Natural killer cell (primary cell): ENCODE measurements around the gene MARK3. TPM values are rescaled to one million over a fixed set of nuclear protein-coding genes. Genes with fewer than 3 reads are reported as not detected.

Source experiments
- ATAC-seq, 3 donors: fragments of 150-1000 bp in 2 of 3; fragments of 200-7000 bp in 1 of 3; cut with Tn5 transposase; 1 replicate in 1 of 3; 2 replicates in 2 of 3; pipeline ENCODE4 v1.10.0; 2021; ENCODE audit warnings: mild to moderate bottlenecking in 2 of 3, moderate library complexity in 2 of 3
- DNase-seq, 2 donors: peaks; one replicate each; pipeline versions ENCODE4 v3.0.0 to v3.0.0-alpha.2; 2013 to 2021; ENCODE audit warnings: mixed read lengths in 1 of 2
- H3K27ac ChIP-seq: one replicate; pipeline ENCODE4 v1.5.1; 2013; ENCODE audit warnings: mild to moderate bottlenecking, low read length
- H3K27me3 ChIP-seq: one replicate; pipeline ENCODE4 v1.6.1; 2013; ENCODE audit warnings: low read length; ENCODE audit not compliant: control insufficient read depth, insufficient read depth
- H3K36me3 ChIP-seq: one replicate; pipeline ENCODE4 v1.6.1; 2013; ENCODE audit warnings: low read length; ENCODE audit not compliant: control insufficient read depth, insufficient read depth
- H3K4me1 ChIP-seq: one replicate; pipeline ENCODE4 v1.6.1; 2013; ENCODE audit warnings: low read length; ENCODE audit not compliant: control insufficient read depth, insufficient read depth
- H3K4me3 ChIP-seq: one replicate; pipeline ENCODE4 v1.5.1; 2013; ENCODE audit warnings: low read length
- H3K9me3 ChIP-seq: one replicate; pipeline ENCODE4 v1.6.1; 2013; ENCODE audit warnings: low read length; ENCODE audit not compliant: control insufficient read depth, insufficient read depth
- H3K27ac Mint-ChIP-seq, 2 donors: one replicate each; pipeline ENCODE4 v1.8.0; 2022; ENCODE audit warnings: mild to moderate bottlenecking in 2 of 2, mixed read lengths in 2 of 2, moderate library complexity in 1 of 2
- H3K27me3 Mint-ChIP-seq, 2 donors: one replicate each; pipeline ENCODE4 v1.8.0; 2022; ENCODE audit warnings: low read depth in 2 of 2, mixed read lengths in 2 of 2
- H3K36me3 Mint-ChIP-seq: one replicate; pipeline ENCODE4 v1.8.0; 2022; ENCODE audit warnings: mixed read lengths
- H3K4me1 Mint-ChIP-seq, 2 donors: one replicate each; pipeline ENCODE4 v1.8.0; 2022; ENCODE audit warnings: mixed read lengths in 2 of 2
- H3K4me3 Mint-ChIP-seq: one replicate; pipeline ENCODE4 v1.8.0; 2022; ENCODE audit warnings: mild to moderate bottlenecking, moderate library complexity, mixed read lengths
- H3K9me3 Mint-ChIP-seq, 2 donors: one replicate each; pipeline ENCODE4 v1.8.0; 2022; ENCODE audit warnings: mixed read lengths in 2 of 2
- WGBS: methylation state at CpG from one replicate; pipeline ENCODE4 v1.1.7; 2013; ENCODE audit warnings: missing lambda C conversion rate; ENCODE audit not compliant: insufficient coverage; 5-methylcytosine and 5-hydroxymethylcytosine counted together
- intact Hi-C: fragments of 100-400 bp; cut with micrococcal nuclease; formaldehyde crosslinking; loops from one replicate; pipeline ENCODE4 v1.14.2; 2022
- total RNA-seq, 4 donors: library from RNA; stranded (reverse); fragments of 120-200 nt in 1 of 4; gene quantifications; one replicate each; pipeline versions ENCODE4 v1.2.3 to v1.2.4, GENCODE V29; 2013 to 2022
- TF ChIP-seq, protein P1 (sequence below): fragments of 200-600 bp; IDR thresholded peaks from one replicate; pipeline ENCODE4 v1.8.0; 2022; ENCODE audit warnings: antibody characterized with exemption

Gene MARK3
- total RNA-seq, 3 donors from 2014 or later (not counting 1 experiment from before 2014, with no cell fraction given) = 138 to 167 (median 152) TPM

DNA sequence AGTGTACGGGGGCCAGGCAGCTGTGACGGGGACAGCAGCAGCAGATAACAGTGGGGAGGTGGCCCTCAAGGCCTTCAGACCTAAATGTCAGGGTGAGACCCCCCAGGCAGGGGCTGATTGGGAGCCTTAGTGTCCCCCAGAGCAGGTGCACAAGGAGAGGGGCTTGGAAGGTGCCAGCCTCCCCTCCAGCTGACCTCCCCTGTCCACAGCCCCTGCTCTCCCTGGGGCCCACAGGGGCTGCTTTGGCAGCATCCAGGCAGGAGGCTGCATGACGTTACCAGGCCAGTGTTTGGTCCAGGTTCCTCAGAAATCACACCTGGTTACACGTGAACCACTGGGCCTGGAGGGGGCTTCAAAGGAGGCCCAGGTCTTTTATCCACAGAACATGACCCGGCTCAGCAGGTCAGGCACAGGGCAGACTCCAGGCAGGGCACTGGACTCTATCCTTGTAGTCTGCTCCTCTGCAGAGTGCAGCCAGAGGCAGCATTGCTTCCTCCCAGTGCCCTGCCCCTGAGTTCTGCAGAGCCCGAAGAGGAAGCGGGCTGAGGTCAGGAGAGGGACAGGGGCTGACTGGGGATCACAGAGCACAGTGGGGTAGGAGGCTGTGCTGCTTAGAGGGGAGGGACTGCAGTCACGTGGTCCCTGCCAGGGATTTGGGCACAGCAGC, 141.2 kb downstream of the MARK3 start:
- no peaks in the 10 kb centered on the region for H3K36me3 ChIP-seq
- 73% methylated on average over 7 of the region's 8 CpGs for WGBS
- DNase-seq = no peak
- H3K27ac Mint-ChIP-seq = no peak overlapping the region
- intact Hi-C loops = no loop called here
- H3K4me1 Mint-ChIP-seq = peaks cover 21 to 41% of the 10 kb centered on the region in 2 donors
- H3K9me3 Mint-ChIP-seq = no peaks in the 10 kb centered on the region
- no peak overlapping the region for H3K27ac ChIP-seq
- no peak overlapping the region for H3K4me3 ChIP-seq
- H3K4me1 ChIP-seq = peaks cover 56% of the 10 kb centered on the region
- no peaks in the 10 kb centered on the region for H3K27me3 ChIP-seq
- H3K9me3 ChIP-seq = no peaks in the 10 kb centered on the region
- no peaks in the 10 kb centered on the region for H3K27me3 Mint-ChIP-seq
- ATAC-seq = no peak
- TF ChIP-seq, protein P1, sequence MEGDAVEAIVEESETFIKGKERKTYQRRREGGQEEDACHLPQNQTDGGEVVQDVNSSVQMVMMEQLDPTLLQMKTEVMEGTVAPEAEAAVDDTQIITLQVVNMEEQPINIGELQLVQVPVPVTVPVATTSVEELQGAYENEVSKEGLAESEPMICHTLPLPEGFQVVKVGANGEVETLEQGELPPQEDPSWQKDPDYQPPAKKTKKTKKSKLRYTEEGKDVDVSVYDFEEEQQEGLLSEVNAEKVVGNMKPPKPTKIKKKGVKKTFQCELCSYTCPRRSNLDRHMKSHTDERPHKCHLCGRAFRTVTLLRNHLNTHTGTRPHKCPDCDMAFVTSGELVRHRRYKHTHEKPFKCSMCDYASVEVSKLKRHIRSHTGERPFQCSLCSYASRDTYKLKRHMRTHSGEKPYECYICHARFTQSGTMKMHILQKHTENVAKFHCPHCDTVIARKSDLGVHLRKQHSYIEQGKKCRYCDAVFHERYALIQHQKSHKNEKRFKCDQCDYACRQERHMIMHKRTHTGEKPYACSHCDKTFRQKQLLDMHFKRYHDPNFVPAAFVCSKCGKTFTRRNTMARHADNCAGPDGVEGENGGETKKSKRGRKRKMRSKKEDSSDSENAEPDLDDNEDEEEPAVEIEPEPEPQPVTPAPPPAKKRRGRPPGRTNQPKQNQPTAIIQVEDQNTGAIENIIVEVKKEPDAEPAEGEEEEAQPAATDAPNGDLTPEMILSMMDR = no peak
- H3K36me3 Mint-ChIP-seq = no peaks in the 10 kb centered on the region
- H3K4me3 Mint-ChIP-seq = peak overlapping the region; percentile 47

- Histone ChIP-seq H3K4me1 (peaks cover 56% of the 10 kb centered on the region), H3K27me3 (no peaks in the 10 kb centered on the region), H3K4me3 (no peak overlapping the region), H3K27ac (no peak overlapping the region), H3K9me3 (no peaks in the 10 kb centered on the region), H3K36me3 (no peaks in the 10 kb centered on the region)
- ATAC-seq (no peak), DNase-seq (no peak)
- TF ChIP-seq, protein P1 = no peak
- Mint-ChIP-seq H3K4me3 (peak overlapping the region; percentile 95), H3K9me3 (no peaks in the 10 kb centered on the region), H3K27me3 (no peaks in the 10 kb centered on the region), H3K4me1 (peaks cover 21 to 46% of the 10 kb centered on the region in 2 donors), H3K27ac (peak overlapping the region; percentile 67 to 76), H3K36me3 (no peaks in the 10 kb centered on the region)
- intact Hi-C loops = no loop called here
- WGBS = no CpG with 5 or more reads among the region's 1 CpG
These were observed 141.7 kb downstream of the MARK3 start for GRCh38 chr14:103526914-103527248.

- Mint-ChIP-seq H3K27me3 (no peaks in the 10 kb centered on the region), H3K27ac (peak overlapping the region; percentile 67 to 76), H3K4me1 (peaks cover 21 to 47% of the 10 kb centered on the region in 2 donors), H3K9me3 (no peaks in the 10 kb centered on the region), H3K4me3 (peak overlapping the region; percentile 95), H3K36me3 (no peaks in the 10 kb centered on the region)
- DNase-seq (no peak), ATAC-seq (no peak)
- Histone ChIP-seq H3K9me3 (no peaks in the 10 kb centered on the region), H3K4me1 (peaks cover 51% of the 10 kb centered on the region), H3K4me3 (no peak overlapping the region), H3K27me3 (no peaks in the 10 kb centered on the region), H3K36me3 (no peaks in the 10 kb centered on the region), H3K27ac (peak overlapping the region; percentile 11)
- WGBS = 83% methylated on average over 11 of the region's 14 CpGs
- TF ChIP-seq, protein P1 = no peak
- intact Hi-C loops = no loop called here
These were observed 142.4 kb downstream of the MARK3 start for GRCh38 chr14:103527408-103528145.
